HG03039 (cell line): ENCODE results near the gene TTLL11.
"Not testable (repeated sequence)": the region's sequence is repeated elsewhere in the genome, so short reads cannot be mapped to it uniquely, and the experiment has no call there.

Experiments
- ATAC-seq: cut with Tn5 transposase; IDR thresholded peaks from one replicate; pipeline ENCODE4 v1.9.1; 2021; ENCODE audit warnings: mild to moderate bottlenecking, moderate library complexity; ENCODE audit not compliant: unreplicated experiment

TTLL11 gene

GRCh38 chr9:122125509-122126330 lies 32.6 kb upstream of the TTLL11 start:
- ATAC-seq, result no peak

GRCh38 chr9:122125158-122125508 lies 32.0 kb upstream of the TTLL11 start:
- ATAC-seq, result no peak

- no peak for ATAC-seq
Measured at GRCh38 chr9:122124528-122124927, 31.4 kb upstream of the TTLL11 start.

- ATAC-seq, result no peak
Measured at GRCh38 chr9:122124048-122124447, 30.9 kb upstream of the TTLL11 start.

GRCh38 chr9:122122903-122123632 lies 30.0 kb upstream of the TTLL11 start:
- no peak for ATAC-seq

GRCh38 chr9:122122468-122122867 lies 29.4 kb upstream of the TTLL11 start:
- no peak for ATAC-seq

GRCh38 chr9:122121931-122122330 lies 28.8 kb upstream of the TTLL11 start:
- ATAC-seq, result no peak

- no peak for ATAC-seq
Measured at GRCh38 chr9:122121391-122121790, 28.3 kb upstream of the TTLL11 start.

- ATAC-seq, result no peak
Measured at GRCh38 chr9:122120316-122121071, 27.4 kb upstream of the TTLL11 start.

GRCh38 chr9:122119721-122120120 lies 26.6 kb upstream of the TTLL11 start:
- no peak for ATAC-seq

- no peak for ATAC-seq
Measured at GRCh38 chr9:122119166-122119521, 26.0 kb upstream of the TTLL11 start.

GRCh38 chr9:122118343-122119165 lies 25.4 kb upstream of the TTLL11 start:
- no peak for ATAC-seq

- ATAC-seq, result not testable (repeated sequence)
Measured at GRCh38 chr9:122117241-122117640, 24.1 kb upstream of the TTLL11 start.

GRCh38 chr9:122116448-122117173 lies 23.5 kb upstream of the TTLL11 start:
- no peak for ATAC-seq

GRCh38 chr9:122116040-122116439 lies 22.9 kb upstream of the TTLL11 start:
- ATAC-seq, result no peak

- ATAC-seq, result no peak
Measured at GRCh38 chr9:122115176-122116035, 22.3 kb upstream of the TTLL11 start.

- ATAC-seq, result no peak
Measured at GRCh38 chr9:122113574-122113973, 20.5 kb upstream of the TTLL11 start.

GRCh38 chr9:122112238-122112637 lies 19.1 kb upstream of the TTLL11 start:
- ATAC-seq, result no peak

GRCh38 chr9:122111413-122112085 lies 18.4 kb upstream of the TTLL11 start:
- ATAC-seq, result no peak
